Stomach (tissue), 9 donors: ENCODE results near the gene DSG4. TPM values are rescaled to one million over a fixed set of nuclear protein-coding genes. Genes with fewer than 3 reads are reported as not detected.
A peak's percentile ranks its signal among the peaks of the same experiment; 100 is the strongest.

Experiments
- DNase-seq, 2 donors: peaks; one replicate each; pipeline versions ENCODE4 v3.0.0 to v3.0.0-alpha.2; 2013 to 2019
- H3K27ac ChIP-seq, 5 donors: fragments of 200-600 bp in 4 of 5; sonication (generic) in 4 of 5; one replicate each; pipeline ENCODE4 v1.5.1; 2013 to 2019; ENCODE audit warnings: mild to moderate bottlenecking in 1 of 5, moderate library complexity in 1 of 5
- H3K27me3 ChIP-seq, 3 donors: fragments of 200-600 bp; sonication (generic); one replicate each; pipeline ENCODE4 v1.5.1; 2017 to 2019; ENCODE audit warnings: mixed run types in 1 of 3
- H3K36me3 ChIP-seq, 4 donors: fragments of 200-600 bp; sonication (generic); 1 replicate in 3 of 4; 2 replicates in 1 of 4; pipeline ENCODE4 v1.5.1; 2016 to 2019
- H3K4me1 ChIP-seq, 4 donors: fragments of 200-600 bp; sonication (generic); one replicate each; pipeline ENCODE4 v1.5.1; 2016 to 2019
- H3K4me3 ChIP-seq, 4 donors: fragments of 200-600 bp; sonication (generic) in 3 of 4; one replicate each; pipeline ENCODE4 v1.5.1; 2016 to 2019; ENCODE audit warnings: mild to moderate bottlenecking in 1 of 4
- H3K9me3 ChIP-seq, 4 donors: fragments of 200-600 bp; sonication (generic); one replicate each; pipeline ENCODE4 v1.5.1; 2016 to 2019
- EP300 ChIP-seq: sonication (generic); formaldehyde crosslinking; IDR thresholded peaks from one replicate; pipeline ENCODE4 v1.6.1; 2017; ENCODE audit warnings: antibody characterized with exemption
- POLR2A ChIP-seq, 4 donors: fragments of 450-650 bp; IDR thresholded peaks; one replicate each; pipeline ENCODE4 v1.6.1; 2016; ENCODE audit warnings: antibody characterized with exemption in 4 of 4, control low read depth in 2 of 4, mild to moderate bottlenecking in 1 of 4, moderate library complexity in 1 of 4
- POLR2AphosphoS5 ChIP-seq, 3 donors: sonication (generic); formaldehyde crosslinking; IDR thresholded peaks; one replicate each; pipeline ENCODE4 v1.6.1; 2016; ENCODE audit warnings: antibody characterized with exemption in 3 of 3
- WGBS, 5 donors: extraction: QIAGEN DNeasy Blood & Tissue Kit in 3 of 5; methylation state at CpG; one replicate each; pipeline versions ENCODE4 v1.1.5 to v1.1.7; 2013 to 2018; 5-methylcytosine and 5-hydroxymethylcytosine counted together
- intact Hi-C: fragments of 100-400 bp; cut with DNase I; formaldehyde crosslinking; loops from one replicate; pipeline ENCODE4 v1.15.1; 2023; ENCODE audit warnings: low total_unique reads
- polyA plus RNA-seq, 3 donors: library from polyadenylated mRNA; stranded (reverse); fragments of 200-250 nt; gene quantifications; one replicate each; pipeline ENCODE4 v1.2.3, GENCODE V29; 2013
- total RNA-seq, 5 donors: library from RNA; depleted of rRNA; stranded (reverse); fragments of >200 nt; gene quantifications; one replicate each; pipeline versions ENCODE4 v1.1.0 to v1.2.3, GENCODE V29; 2014 to 2016
- TF ChIP-seq, protein P1 (sequence below), 7 experiments: fragments of 450-650 bp in 4 of 7; fragments of 200-600 bp in 3 of 7; sonication (generic) in 3 of 7; IDR thresholded peaks; one replicate each; pipeline ENCODE4 v1.5.1; 2016 to 2019; ENCODE audit warnings: antibody characterized with exemption in 7 of 7, control low read depth in 2 of 7, mild to moderate bottlenecking in 1 of 7
- donor health status: healthy with polysubstance abuse.
- donor health status: Bipolar disorder and iron deficiency.
- donor health status: healthy.

The DSG4 gene
- total and polyA plus RNA-seq, 8 donors: 0.55 to 0.76 TPM; not detected in 6

GRCh38 chr18:31401156-31402025, 24.8 kb downstream of the DSG4 start:
- peak in 1 of 2 donors; percentile 50 for DNase-seq
- 38 to 59% (median 46%) methylated on average over 6 of the region's 6 CpGs for WGBS, 5 donors
- H3K9me3 ChIP-seq: no peaks in the 10 kb centered on the region
- intact Hi-C loops: no loop called here
- H3K27me3 ChIP-seq: no peaks in the 10 kb centered on the region
- no peaks in the 10 kb centered on the region for H3K36me3 ChIP-seq
- TF ChIP-seq POLR2AphosphoS5 (IDR thresholded peaks at IDR 0.05) (no peak), EP300 (no peak), POLR2A (IDR thresholded peaks at IDR 0.05) (no peak)
- TF ChIP-seq, protein P1, sequence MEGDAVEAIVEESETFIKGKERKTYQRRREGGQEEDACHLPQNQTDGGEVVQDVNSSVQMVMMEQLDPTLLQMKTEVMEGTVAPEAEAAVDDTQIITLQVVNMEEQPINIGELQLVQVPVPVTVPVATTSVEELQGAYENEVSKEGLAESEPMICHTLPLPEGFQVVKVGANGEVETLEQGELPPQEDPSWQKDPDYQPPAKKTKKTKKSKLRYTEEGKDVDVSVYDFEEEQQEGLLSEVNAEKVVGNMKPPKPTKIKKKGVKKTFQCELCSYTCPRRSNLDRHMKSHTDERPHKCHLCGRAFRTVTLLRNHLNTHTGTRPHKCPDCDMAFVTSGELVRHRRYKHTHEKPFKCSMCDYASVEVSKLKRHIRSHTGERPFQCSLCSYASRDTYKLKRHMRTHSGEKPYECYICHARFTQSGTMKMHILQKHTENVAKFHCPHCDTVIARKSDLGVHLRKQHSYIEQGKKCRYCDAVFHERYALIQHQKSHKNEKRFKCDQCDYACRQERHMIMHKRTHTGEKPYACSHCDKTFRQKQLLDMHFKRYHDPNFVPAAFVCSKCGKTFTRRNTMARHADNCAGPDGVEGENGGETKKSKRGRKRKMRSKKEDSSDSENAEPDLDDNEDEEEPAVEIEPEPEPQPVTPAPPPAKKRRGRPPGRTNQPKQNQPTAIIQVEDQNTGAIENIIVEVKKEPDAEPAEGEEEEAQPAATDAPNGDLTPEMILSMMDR (IDR thresholded peaks at IDR 0.05): no peak
- H3K4me1 ChIP-seq: peaks cover 0 to 13% (median 7%) of the 10 kb centered on the region in 4 donors
- H3K27ac ChIP-seq: no peak overlapping the region
- H3K4me3 ChIP-seq: no peak overlapping the region

- H3K4me1 ChIP-seq: peaks cover 0 to 8% (median 4%) of the 10 kb centered on the region in 4 donors
- H3K27ac ChIP-seq: no peak overlapping the region
- H3K9me3 ChIP-seq: no peaks in the 10 kb centered on the region
- H3K4me3 ChIP-seq: no peak overlapping the region
- no peaks in the 10 kb centered on the region for H3K36me3 ChIP-seq
- no peak for DNase-seq
- intact Hi-C loops: no loop called here
- H3K27me3 ChIP-seq: no peaks in the 10 kb centered on the region
- TF ChIP-seq EP300 (no peak), POLR2A (IDR thresholded peaks at IDR 0.05) (no peak), POLR2AphosphoS5 (IDR thresholded peaks at IDR 0.05) (no peak)
- TF ChIP-seq, protein P1 (IDR thresholded peaks at IDR 0.05): no peak
Measured at GRCh38 chr18:31402026-31402373, 25.4 kb downstream of the DSG4 start.

GRCh38 chr18:31403409-31403808, 26.8 kb downstream of the DSG4 start:
- TF ChIP-seq EP300: no peak
- TF ChIP-seq, protein P1 (IDR thresholded peaks at IDR 0.05): no peak
- no peak for TF ChIP-seq POLR2A (IDR thresholded peaks at IDR 0.05)
- TF ChIP-seq POLR2AphosphoS5 (IDR thresholded peaks at IDR 0.05): no peak
- no peaks in the 10 kb centered on the region for H3K4me1 ChIP-seq

DNA sequence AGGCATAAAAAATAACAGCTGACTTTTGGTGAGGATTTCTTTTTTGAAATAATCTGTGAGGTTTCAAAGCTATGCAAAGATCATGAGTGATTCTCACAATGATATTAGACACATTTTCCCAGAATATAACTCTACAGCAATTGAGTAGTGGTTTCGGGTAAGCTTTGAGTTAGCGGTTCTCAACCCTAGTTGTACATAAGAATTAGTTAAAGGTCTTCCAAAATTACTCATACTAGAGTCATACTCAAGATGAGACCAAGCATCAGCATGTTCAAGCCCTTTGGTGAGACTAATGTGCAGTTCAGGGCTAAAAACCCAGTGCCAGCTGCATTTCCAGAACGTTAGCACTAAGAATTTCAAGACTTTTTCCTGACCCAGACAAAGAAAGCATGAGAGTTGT, 31.1 kb downstream of the DSG4 start:
- H3K27ac ChIP-seq: no peak overlapping the region
- no peak for TF ChIP-seq POLR2A (IDR thresholded peaks at IDR 0.05)
- no peak for TF ChIP-seq EP300
- no peak for TF ChIP-seq POLR2AphosphoS5 (IDR thresholded peaks at IDR 0.05)
- TF ChIP-seq, protein P1 (IDR thresholded peaks at IDR 0.05): no peak
- H3K4me3 ChIP-seq: no peak overlapping the region
- H3K4me1 ChIP-seq: no peaks in the 10 kb centered on the region
- no peak for DNase-seq
- WGBS, 5 donors: 84 to 90% (median 86%) methylated on average over 3 of the region's 3 CpGs
- H3K27me3 ChIP-seq: no peaks in the 10 kb centered on the region
- no peaks in the 10 kb centered on the region for H3K36me3 ChIP-seq
- H3K9me3 ChIP-seq: no peaks in the 10 kb centered on the region
- intact Hi-C loops: no loop called here

More at GRCh38 chr18:31403409-31403808, 26.8 kb downstream of the DSG4 start:
- Histone ChIP-seq H3K36me3 (no peaks in the 10 kb centered on the region), H3K9me3 (no peaks in the 10 kb centered on the region), H3K27ac (no peak overlapping the region), H3K4me3 (no peak overlapping the region), H3K27me3 (no peaks in the 10 kb centered on the region)
- DNase-seq: no peak
- WGBS, 5 donors: 50 to 63% (median 57%) methylated on average over 2 of the region's 2 CpGs
- intact Hi-C loops: no loop called here
